Measurements from ENCODE around the gene TSPAN9. TPM values are rescaled to one million over a fixed set of nuclear protein-coding genes. Genes with fewer than 3 reads are reported as not detected.

The TSPAN9 gene
- total RNA-seq, 1 donor from 2014 or later: 7.8 TPM

GRCh38 chr12:3091038-3091319 lies 13.8 kb downstream of the TSPAN9 start:
- Mint-ChIP-seq H3K4me1 (peaks cover 38% of the 10 kb centered on the region), H3K27ac (no peak overlapping the region), H3K36me3 (peaks cover 6% of the 10 kb centered on the region), H3K4me3 (no peak overlapping the region), H3K9me3 (peaks cover 4% of the 10 kb centered on the region), H3K27me3 (ENCODE audit: insufficient read depth, low read depth) (no peaks in the 10 kb centered on the region)
- Histone ChIP-seq H4K20me1 (ENCODE audit: low read depth) (peaks cover 19% of the 10 kb centered on the region), H3K36me3 (no peaks in the 10 kb centered on the region), H3K4me1 (peaks cover 29% of the 10 kb centered on the region), H2AFZ (replicated peaks) (no peak overlapping the region), H3K4me2 (peak overlapping the region; percentile 59), H3K27me3 (no peaks in the 10 kb centered on the region), H3K79me2 (ENCODE audit: low read depth) (no peaks in the 10 kb centered on the region), H3K9ac (no peak overlapping the region), H3K27ac (no peak overlapping the region), H3K4me3 (no peak overlapping the region), H3F3A (ENCODE audit: low read depth) (peaks cover 24% of the 10 kb centered on the region), H3K9me3 (ENCODE audit: low read depth) (no peaks in the 10 kb centered on the region)
- TF ChIP-seq EZH2 (IDR thresholded peaks at IDR 0.05) (no peak), EZH2phosphoT487 (IDR thresholded peaks at IDR 0.05) (no peak)
- TF ChIP-seq, protein P1, sequence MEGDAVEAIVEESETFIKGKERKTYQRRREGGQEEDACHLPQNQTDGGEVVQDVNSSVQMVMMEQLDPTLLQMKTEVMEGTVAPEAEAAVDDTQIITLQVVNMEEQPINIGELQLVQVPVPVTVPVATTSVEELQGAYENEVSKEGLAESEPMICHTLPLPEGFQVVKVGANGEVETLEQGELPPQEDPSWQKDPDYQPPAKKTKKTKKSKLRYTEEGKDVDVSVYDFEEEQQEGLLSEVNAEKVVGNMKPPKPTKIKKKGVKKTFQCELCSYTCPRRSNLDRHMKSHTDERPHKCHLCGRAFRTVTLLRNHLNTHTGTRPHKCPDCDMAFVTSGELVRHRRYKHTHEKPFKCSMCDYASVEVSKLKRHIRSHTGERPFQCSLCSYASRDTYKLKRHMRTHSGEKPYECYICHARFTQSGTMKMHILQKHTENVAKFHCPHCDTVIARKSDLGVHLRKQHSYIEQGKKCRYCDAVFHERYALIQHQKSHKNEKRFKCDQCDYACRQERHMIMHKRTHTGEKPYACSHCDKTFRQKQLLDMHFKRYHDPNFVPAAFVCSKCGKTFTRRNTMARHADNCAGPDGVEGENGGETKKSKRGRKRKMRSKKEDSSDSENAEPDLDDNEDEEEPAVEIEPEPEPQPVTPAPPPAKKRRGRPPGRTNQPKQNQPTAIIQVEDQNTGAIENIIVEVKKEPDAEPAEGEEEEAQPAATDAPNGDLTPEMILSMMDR (IDR thresholded peaks at IDR 0.05): no peak
- no peak for DNase-seq (ENCODE audit: low spot score)

GRCh38 chr12:3091382-3092241 lies 14.4 kb downstream of the TSPAN9 start:
- no peaks in the 10 kb centered on the region for H3K27me3 Mint-ChIP-seq (ENCODE audit: insufficient read depth, low read depth)
- no peak overlapping the region for H3K27ac ChIP-seq

DNA sequence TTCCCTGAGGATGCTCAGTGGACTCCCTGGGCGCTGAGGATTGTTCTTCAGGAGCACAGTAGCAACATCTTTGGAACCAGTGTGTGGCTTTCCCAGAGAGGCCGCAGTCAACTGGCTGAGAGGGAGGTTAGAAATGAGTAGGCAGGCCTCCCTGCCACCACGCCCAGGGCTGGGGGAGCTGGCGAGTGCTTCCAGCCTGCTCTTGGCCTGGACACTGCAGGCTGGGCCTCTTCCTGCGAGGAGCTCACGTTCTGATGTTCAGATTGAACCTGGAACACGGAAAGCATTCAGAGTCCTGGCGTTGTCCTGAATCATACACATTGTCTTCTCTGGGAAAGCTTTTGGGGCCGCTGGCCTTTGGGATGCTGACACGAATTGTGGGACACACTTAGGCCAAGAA lies 15.6 kb downstream of the TSPAN9 start:
- Histone ChIP-seq H3K4me3 (no peak overlapping the region), H3K9me3 (ENCODE audit: low read depth) (no peaks in the 10 kb centered on the region), H3F3A (ENCODE audit: low read depth) (peaks cover 24% of the 10 kb centered on the region), H3K4me2 (no peak overlapping the region), H3K4me1 (peaks cover 34% of the 10 kb centered on the region), H3K27ac (no peak overlapping the region), H3K9ac (no peak overlapping the region), H2AFZ (replicated peaks) (no peak overlapping the region), H3K27me3 (no peaks in the 10 kb centered on the region), H3K36me3 (no peaks in the 10 kb centered on the region), H4K20me1 (ENCODE audit: low read depth) (peaks cover 19% of the 10 kb centered on the region), H3K79me2 (ENCODE audit: low read depth) (no peaks in the 10 kb centered on the region)
- H3K36me3 Mint-ChIP-seq: peaks cover 14% of the 10 kb centered on the region
- no peak for DNase-seq (ENCODE audit: low spot score)
- H3K4me3 Mint-ChIP-seq: no peak overlapping the region
- H3K4me1 Mint-ChIP-seq: peaks cover 41% of the 10 kb centered on the region
- peaks cover 2% of the 10 kb centered on the region for H3K27me3 Mint-ChIP-seq (ENCODE audit: insufficient read depth, low read depth)
- TF ChIP-seq EZH2 (IDR thresholded peaks at IDR 0.05): no peak
- TF ChIP-seq, protein P1 (IDR thresholded peaks at IDR 0.05): no peak
- no peak for TF ChIP-seq EZH2phosphoT487 (IDR thresholded peaks at IDR 0.05)
- peak overlapping the region; percentile 7 for H3K27ac Mint-ChIP-seq
- H3K9me3 Mint-ChIP-seq: peaks cover 17% of the 10 kb centered on the region

More at GRCh38 chr12:3091382-3092241, 14.4 kb downstream of the TSPAN9 start:
- no peak for TF ChIP-seq EZH2phosphoT487 (IDR thresholded peaks at IDR 0.05)
- no peak for TF ChIP-seq EZH2 (IDR thresholded peaks at IDR 0.05)
- TF ChIP-seq, protein P1 (IDR thresholded peaks at IDR 0.05): no peak
- H3K36me3 ChIP-seq: no peaks in the 10 kb centered on the region
- H3K79me2 ChIP-seq (ENCODE audit: low read depth): no peaks in the 10 kb centered on the region
- Mint-ChIP-seq H3K36me3 (peaks cover 8% of the 10 kb centered on the region), H3K4me1 (peaks cover 37% of the 10 kb centered on the region), H3K27ac (peak overlapping the region; percentile 27), H3K9me3 (peaks cover 10% of the 10 kb centered on the region), H3K4me3 (no peak overlapping the region)
- peak; percentile 58 for DNase-seq (ENCODE audit: low spot score)
- H3K27me3 ChIP-seq: no peaks in the 10 kb centered on the region
- H3K4me1 ChIP-seq: peaks cover 29% of the 10 kb centered on the region
- peak overlapping the region; percentile 7 for H3K4me3 ChIP-seq
- no peaks in the 10 kb centered on the region for H3K9me3 ChIP-seq (ENCODE audit: low read depth)
- no peak overlapping the region for H2AFZ ChIP-seq (replicated peaks)
- H4K20me1 ChIP-seq (ENCODE audit: low read depth): peaks cover 19% of the 10 kb centered on the region
- H3K4me2 ChIP-seq: peak overlapping the region; percentile 59
- H3F3A ChIP-seq (ENCODE audit: low read depth): peaks cover 24% of the 10 kb centered on the region
- H3K9ac ChIP-seq: no peak overlapping the region
